Measurements from ENCODE around the gene KSR1. TPM values are rescaled to one million over a fixed set of nuclear protein-coding genes. Genes with fewer than 3 reads are reported as not detected.
"Not testable (repeated sequence)": the region's sequence is repeated elsewhere in the genome, so short reads cannot be mapped to it uniquely, and the experiment has no call there.

Gene KSR1
- total RNA-seq, 1 donor from 2014 or later = 13.6 TPM

DNA sequence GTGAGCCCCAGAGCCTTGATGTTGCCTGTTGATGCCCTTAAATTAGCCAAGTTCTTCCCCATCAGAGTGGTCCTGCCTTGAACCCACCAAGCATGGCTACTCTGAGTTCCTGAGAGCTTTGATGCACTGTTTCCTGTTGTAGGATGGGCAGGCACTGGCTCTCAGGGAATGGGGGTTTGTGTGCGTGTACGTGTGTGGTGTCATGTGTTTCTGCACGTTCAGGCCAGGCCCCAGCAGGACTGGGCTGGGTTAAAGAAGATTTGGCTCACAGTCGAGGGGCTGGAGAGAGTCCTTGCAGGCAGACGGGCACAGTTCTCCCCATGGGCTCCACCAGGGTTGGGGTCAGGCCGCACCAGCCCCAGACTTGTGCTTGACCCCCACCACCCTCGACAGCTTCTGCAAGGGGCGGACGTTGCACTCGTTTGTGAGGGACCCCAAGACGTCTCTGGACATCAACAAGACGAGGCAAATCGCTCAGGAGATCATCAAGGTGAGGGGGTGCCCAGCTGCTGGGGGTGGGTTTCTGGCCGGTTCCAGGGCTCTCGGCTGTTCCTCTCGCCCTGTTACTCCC lies 151.4 kb downstream of the KSR1 start:
- no peak for DNase-seq (ENCODE audit: low spot score)
- intact Hi-C loops (cut with DNase I) = no loop called here

- intact Hi-C loops (cut with DNase I) = no loop called here
Observed at GRCh38 chr17:27608328-27609230, 152.3 kb downstream of the KSR1 start.

GRCh38 chr17:27609611-27610303 lies 153.5 kb downstream of the KSR1 start:
- intact Hi-C loops (cut with DNase I) = loop anchor here (2.0 kb wide), 1 partner anchor 41 kb away; no protein-coding TSS in a partner anchor
- DNase-seq (ENCODE audit: low spot score) = no peak

More at GRCh38 chr17:27608328-27609230, 152.3 kb downstream of the KSR1 start:
- no peak for DNase-seq (ENCODE audit: low spot score)

GRCh38 chr17:27610304-27610677 lies 154.0 kb downstream of the KSR1 start:
- no peak for DNase-seq (ENCODE audit: low spot score)
- intact Hi-C loops (cut with DNase I) = loop anchor here (2.0 kb wide), 1 partner anchor 41 kb away; no protein-coding TSS in a partner anchor

DNA sequence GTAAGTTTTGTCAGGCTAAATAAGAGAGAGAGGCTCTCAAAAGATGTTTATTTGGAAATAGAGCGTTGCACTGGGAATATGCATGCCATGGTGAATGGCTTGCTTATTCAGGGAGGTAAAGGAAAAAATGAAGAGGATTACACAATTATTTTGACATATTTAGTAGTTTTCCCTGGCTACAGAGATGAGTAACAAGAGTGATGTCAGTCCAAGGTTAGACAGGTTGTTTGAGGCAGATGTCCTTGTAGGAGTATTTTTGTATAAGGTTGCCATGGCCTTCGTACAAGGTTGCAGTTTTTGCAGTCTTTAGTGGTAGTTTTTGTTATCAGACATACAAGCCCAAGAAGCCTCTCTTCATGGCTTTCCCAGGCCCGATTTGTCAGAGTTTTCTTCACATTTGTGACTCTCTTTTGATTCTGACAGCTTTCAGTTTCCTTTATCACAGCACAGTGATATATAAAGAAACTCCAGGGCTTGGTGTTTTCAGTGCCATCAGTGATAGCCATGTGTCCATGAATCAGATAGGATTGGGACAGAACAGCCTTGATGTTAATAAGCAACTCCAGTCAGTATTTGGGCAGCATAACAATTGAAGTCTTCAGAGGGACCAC lies 156.0 kb downstream of the KSR1 start:
- intact Hi-C loops (cut with DNase I) = no loop called here
- no peak for DNase-seq (ENCODE audit: low spot score)

DNA sequence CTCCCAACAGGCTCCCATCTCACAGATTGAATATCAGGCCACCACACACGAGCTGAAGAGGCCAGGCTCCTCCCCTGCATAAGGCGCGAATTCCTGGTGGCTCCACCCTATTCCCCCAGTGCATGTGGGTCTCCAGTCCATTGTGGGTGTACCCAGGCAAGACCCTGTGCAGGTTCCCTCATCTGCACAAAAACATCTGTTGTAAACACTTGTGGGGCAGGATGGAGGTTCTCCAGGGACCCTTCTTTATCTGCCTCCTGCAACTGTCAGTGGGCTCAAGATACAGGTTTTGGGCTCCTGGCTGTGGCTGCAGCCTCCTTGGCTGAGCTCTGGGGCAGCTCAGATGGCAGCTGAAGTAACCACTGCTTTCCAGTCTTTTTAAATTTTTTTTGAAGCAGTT lies 157.2 kb downstream of the KSR1 start:
- intact Hi-C loops (cut with DNase I) = no loop called here
- DNase-seq (ENCODE audit: low spot score) = no peak

- DNase-seq (ENCODE audit: low spot score) = no peak
- intact Hi-C loops (cut with DNase I) = no loop called here
Observed at GRCh38 chr17:27615121-27615520, 158.9 kb downstream of the KSR1 start.

DNA sequence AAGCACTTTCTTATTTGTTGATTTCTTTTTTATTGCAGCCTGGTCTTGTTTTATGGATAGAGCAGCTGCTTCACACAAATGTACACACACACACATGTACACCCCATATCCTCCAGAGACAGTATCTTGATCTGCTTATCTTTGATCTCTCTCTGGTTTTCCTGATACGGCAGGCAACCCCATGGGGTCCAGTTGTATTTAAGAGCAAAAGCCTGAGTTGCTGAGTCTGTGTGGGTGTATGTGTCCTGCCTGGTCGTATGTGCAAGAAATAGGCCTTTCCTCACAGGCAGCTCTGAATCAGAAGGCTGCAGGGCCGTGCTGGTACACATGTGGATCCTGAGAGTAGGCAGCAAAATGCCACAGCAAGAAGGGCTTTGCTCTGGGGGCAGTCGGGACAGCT lies 160.2 kb downstream of the KSR1 start:
- intact Hi-C loops (cut with DNase I) = no loop called here

GRCh38 chr17:27618417-27618816 lies 162.2 kb downstream of the KSR1 start:
- intact Hi-C loops (cut with DNase I) = no loop called here
- no peak for DNase-seq (ENCODE audit: low spot score)

More for the DNA sequence above, 160.2 kb downstream of the KSR1 start:
- no peak for DNase-seq (ENCODE audit: low spot score)

DNA sequence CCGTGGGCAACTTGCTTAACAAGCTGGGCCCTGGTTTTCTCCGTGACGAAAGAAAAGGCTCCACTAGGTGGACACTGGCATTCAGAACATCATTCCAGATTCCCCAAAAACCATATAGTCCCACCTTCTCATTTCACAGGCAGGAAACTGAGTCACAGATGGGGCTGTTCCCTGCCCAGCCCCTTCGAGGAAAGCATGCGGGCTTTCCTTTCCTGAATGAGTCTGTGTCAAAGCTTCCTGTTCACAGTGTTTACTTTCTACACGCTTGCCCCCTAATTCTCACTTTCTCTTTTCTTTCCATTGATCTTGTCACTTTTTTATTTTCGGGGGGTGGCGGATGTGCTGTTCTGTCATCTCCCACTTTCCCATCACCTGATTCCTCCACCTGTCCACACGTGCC lies 164.5 kb downstream of the KSR1 start:
- intact Hi-C loops (cut with DNase I) = no loop called here
- no peak for DNase-seq (ENCODE audit: low spot score)

DNA sequence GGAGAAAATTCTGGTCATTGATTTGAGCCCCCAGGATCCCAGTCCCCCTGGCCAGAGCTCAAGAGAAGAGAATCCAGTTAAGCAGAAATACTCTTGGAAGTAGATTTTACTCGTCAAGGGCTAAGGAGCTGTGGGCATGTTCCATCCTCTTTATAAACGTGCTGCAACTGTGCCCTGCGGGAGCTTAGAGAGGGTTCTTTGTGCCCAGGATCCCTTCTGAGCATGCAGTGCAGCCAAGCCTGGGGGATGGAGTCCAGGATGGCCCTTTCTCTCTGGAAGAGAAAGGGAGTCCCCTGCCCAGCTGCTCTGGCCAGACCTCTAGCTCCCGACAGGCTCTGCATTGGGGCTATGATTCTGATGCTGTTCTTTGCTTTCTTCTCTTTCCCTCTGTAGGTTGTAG lies 165.3 kb downstream of the KSR1 start:
- intact Hi-C loops (cut with DNase I) = no loop called here
- DNase-seq (ENCODE audit: low spot score) = no peak

GRCh38 chr17:27621942-27622559 lies 165.8 kb downstream of the KSR1 start:
- DNase-seq (ENCODE audit: low spot score) = no peak
- intact Hi-C loops (cut with DNase I) = no loop called here

DNA sequence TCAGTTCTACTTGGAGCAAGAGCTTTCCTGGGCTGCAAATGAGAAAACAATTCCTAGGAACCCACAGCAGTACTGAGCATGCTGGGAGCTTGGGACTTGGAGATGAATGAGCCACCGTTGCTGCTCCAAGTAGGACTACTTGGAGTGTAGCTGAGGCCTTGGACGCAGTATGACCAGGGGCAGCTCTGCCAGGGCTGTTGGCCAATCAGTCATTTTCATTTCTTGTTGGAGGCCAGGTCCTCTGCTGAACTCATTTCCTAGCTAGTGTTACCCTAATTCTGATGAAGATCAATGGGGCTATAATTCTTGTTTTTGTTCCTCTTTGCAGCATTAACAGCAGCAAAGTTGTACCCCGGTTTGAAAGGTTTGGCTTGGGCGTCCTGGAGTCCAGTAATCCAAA lies 166.7 kb downstream of the KSR1 start:
- no peak for DNase-seq (ENCODE audit: low spot score)
- intact Hi-C loops (cut with DNase I) = no loop called here

DNA sequence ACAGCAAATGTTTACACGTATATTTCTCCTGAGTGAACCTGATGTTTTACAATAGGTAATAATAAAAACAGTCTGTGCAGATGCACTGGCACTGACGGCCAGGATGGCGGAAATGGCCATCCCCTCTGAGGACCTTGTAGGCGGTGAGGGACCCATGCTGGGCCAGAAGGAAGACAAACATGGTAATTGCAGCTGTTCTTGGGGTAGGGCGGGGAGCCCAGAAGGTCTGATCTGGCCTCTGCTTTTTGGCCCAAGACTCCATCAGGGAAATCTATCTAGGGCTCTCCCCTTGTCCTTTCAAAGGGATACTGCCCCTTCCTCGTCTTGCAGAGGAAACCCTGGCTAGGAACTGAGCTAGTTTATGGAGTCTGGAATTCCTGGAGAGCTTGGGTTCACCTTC lies 167.4 kb downstream of the KSR1 start:
- intact Hi-C loops (cut with DNase I) = no loop called here
- DNase-seq (ENCODE audit: low spot score) = no peak

DNA sequence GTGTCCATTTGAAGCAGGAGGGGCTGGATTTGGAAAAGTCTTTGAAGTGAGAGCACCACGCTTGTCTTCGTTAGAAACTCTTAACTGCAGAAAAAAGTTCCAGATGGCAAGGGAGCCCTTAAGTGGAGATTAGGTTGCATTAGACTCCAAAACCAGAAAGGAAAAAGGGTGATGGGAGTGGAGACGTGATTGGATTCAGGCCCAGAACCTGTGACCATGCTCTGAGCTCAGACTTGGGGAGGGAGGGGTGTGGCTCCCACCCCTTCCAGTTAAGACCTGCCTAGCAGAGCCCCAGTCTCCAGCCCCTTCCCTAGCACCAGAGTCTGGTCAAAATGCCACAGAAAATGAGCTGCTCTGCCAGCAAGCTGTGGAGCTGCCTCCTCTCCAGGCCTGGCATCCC lies 168.3 kb downstream of the KSR1 start:
- no peak for DNase-seq (ENCODE audit: low spot score)
- intact Hi-C loops (cut with DNase I) = no loop called here

DNA sequence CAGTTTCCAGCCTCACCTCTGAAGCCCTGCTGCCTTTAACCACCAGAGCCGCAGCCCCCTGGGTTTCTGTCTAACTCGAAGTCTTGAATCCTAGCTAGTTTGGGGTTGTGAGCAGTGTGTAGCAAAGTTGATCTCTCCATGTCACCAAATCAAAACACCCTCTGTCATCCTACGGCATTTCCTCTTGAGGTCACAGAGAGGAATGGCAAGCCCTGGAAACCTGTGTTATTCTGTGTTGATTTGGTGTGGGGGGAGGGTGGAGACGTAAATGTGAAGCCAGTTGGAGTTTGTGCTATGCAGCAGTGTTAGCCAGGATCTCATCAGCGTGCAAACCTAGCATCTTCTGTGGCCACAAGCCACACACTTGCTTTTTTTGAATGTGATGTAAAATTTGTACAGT lies 169.6 kb downstream of the KSR1 start:
- intact Hi-C loops (cut with DNase I) = no loop called here
- DNase-seq (ENCODE audit: low spot score) = no peak

GRCh38 chr17:27627514-27627913 lies 171.3 kb downstream of the KSR1 start:
- intact Hi-C loops (cut with DNase I) = no loop called here
- no peak for DNase-seq (ENCODE audit: low spot score)

GRCh38 chr17:27628376-27628775 lies 172.1 kb downstream of the KSR1 start:
- no peak for DNase-seq (ENCODE audit: low spot score)
- intact Hi-C loops (cut with DNase I) = no loop called here

GRCh38 chr17:27629260-27629659 lies 173.0 kb downstream of the KSR1 start:
- DNase-seq (ENCODE audit: low spot score); intact Hi-C loops (cut with DNase I): not testable (repeated sequence)

All from cardiac septum (tissue), 1 donor.